ENCODE results near the gene WNT10A.
"Not testable (repeated sequence)": the region's sequence is repeated elsewhere in the genome, so short reads cannot be mapped to it uniquely, and the experiment has no call there.

Gene WNT10A

DNA sequence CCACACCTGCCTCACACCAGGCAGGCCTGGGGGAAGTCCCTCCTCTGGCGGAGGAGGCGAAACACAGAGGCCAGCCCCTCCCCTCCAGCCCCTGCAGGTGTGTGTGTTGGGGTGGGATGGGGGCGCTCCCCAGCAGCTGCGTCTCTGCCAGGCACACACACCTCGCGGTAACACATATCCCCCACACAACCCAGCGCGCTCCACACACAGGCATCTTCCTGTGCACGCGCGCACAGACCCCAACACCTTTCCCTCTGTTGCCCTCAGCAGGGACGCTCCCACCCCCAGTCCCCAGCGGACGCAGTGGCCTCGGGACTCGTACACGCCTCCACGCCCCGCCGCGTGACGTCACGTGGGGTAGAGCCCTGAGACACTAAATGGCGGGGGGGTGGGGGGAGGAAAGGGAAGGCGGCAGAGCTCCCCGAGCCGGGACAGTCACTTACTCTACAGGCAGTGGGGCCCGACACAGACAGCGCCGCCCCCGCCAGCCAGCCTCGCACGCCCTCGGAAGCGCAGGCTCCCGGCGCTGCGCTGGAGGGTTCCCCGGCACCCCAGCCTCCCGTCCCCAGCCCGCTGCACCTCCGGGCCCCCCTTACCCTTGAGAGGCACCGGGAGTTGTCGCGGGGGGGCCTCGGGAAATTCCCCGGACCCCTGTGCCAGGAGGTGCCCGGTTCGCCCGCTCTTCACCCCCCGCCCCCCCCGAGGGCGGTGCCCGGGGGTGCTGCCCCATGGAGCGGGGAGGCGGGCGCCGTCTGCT is at the start of gene WNT10A:
TSS of gene WNT10A (plus strand) at position 751 of the 757 bp plus-strand sequence. CDS start 144 bp downstream, outside the sequence.
- peak; percentile 90 for DNase-seq

DNA sequence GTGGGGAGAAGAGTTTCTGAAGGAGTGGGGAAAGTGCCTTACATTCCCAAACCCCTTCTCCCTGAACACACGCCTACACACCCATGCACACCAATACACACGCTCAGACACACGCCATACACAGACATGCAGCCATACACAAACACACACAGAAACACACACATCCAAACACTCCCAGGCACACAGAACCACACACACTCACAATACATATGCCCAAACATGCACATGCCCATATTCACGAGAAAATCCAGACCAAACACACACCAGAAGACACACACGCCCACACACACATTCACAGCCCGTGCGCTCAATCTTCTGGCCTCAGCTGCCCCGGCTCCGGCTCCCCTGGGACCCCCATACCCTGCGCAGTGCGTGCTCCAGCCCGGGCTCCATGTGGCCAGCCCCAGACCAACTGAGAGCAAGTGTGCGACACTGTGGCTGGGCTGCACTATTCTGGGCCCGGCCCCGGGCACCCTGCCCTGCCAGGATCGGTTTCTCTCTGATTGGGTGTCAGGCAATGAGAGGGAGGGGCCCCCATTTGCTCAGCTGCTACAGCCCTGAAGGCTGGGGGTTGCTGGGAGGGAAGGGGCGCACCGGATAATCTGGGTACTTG is 49.2 kb upstream of the WNT10A start, which contains the start of gene PRKAG3:
TSS of gene PRKAG3 (minus strand) at position 426 of the 613 bp plus-strand sequence.
- no peak for DNase-seq

DNA sequence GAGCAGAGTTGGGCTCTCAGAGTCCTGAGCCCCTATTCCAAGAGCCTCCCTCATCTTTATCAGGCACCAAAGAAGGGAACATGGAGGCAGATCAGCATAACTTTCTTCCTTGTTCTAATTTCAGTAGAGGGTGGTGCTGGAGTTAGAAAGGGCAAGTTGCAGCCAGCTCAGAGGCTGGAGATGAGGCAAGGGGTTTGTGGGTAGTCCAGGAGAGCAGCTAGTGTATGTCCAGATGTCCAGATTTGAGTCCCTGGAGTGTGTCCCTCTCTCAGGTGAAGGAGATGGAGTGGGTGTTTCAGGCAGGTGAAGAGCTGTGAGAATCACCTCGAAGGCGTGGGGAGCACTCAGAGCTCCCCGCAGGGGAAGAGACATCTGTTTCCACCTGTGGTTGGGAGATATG is 48.6 kb upstream of the WNT10A start:
- DNase-seq = no peak

DNA sequence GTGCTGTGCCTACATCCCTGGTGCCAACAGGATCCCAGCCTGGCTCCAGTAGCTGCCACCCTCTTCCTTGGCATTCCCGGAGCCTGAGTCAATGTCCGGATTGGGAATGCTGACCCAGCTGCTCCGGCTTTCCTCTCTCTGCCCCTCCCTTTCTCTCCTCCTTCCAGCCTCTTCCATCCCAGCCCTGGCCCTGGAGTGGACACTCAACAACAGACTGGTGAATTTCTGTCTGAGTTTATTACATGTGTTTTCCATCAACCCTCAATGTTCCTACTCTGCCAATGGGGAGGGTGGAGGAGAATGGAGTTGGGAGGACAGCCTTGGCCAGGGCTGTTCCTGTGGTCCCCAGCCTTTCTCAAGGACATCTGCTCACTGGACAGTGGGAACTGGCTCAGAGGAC is 48.1 kb upstream of the WNT10A start:
- DNase-seq = no peak

DNA sequence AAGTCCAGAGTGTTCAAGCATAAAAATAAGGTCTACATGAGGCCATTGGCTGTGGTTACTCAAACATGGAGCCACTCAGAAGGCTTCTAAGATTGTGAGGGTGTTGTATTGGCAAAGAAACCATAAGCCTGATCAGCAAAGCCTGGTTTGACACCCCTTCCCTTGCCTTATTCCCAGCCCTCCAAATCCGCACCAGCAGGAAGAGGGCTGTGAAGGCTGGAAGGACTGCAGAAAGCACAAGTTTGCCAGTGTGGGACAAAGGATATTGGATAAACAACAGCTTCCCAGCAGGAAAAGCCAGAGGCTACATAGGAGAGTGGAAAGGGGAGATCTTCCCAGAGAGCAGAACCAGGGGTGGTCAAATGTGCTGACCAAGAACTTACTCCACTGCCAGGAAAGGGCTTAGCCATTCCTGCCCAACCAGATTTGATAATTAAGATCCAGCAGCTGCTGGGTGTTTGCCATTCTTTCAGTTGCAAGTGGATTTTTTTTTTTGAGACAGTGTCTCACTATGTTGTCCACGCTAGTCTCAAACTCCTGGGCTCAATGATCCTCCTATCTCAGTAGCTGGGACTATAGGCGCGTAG is 47.5 kb upstream of the WNT10A start:
- DNase-seq = no peak

DNA sequence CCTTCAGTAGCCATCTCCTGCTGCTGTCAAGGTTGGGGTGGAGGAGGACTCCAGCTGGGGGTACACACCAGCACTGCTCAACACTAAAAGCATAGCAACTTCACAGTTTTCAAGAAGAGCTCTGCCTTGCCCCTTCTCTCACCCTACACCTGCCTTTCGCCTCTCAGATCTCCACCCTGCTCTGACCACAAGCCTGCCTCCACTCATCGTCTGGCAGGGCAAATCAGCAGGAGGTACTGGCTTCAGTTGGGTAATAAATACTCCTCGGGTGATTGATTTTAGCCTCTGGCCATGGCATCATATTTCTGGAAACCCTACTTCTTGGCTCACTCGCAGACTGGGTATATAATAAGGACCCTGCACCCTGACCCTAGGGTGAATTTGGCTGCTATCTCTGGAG is 46.0 kb upstream of the WNT10A start:
- no peak for DNase-seq

DNA sequence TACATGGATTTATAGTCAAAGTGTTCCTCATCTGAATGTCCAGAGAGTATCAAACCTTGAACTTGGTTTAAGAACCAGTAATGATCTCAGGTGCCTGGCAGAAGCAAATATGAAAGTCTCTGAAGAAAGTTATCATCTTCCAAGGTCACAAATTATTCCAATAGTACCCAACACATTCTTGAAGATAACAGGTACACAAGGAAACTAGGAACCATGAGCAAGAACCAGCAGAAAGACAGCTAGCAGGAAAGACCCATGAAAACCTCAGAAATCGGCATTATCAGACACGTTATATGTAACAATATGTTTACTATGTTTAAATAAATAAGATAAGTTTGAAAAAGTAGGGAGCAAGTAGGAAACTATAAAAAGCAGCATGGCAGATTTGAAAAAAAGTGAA is 43.2 kb upstream of the WNT10A start:
- no peak for DNase-seq

DNA sequence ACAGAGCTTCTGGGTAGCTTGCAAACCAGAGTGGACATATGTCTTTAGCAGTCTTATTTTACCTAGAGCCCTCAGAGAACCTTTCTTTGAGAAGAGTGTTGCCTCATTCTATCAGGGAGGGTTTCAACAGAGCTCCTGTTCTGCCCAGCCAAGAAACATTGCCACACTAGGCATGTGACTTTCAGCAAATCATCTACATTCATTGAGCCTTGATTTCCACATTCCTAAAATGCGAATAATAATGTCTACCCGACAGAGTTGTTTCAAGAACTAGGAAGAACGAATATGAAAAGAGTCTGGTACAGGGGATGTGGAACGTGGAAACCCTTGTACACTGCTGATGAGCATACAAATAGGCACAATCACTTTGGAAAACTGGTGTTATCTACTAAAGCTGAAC is 41.2 kb upstream of the WNT10A start:
- no peak for DNase-seq

DNA sequence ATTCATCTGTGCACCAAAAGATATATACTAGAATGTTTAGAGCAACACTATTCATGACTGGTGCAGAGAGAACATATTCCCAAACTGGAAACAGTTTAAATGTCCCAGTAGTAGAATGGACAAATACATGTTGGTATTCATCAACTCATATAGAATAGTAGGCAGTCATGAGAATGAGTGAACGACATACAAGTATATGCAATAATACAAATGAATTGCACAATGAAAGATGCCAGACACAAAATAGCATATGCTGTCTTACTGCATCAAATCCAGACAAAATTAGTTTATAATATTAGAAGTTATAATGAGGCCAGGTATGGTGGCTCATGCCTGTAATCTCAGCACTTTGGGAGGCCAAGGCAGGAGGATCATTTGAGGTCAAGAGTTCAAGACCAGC is 40.8 kb upstream of the WNT10A start:
- no peak for DNase-seq

DNA sequence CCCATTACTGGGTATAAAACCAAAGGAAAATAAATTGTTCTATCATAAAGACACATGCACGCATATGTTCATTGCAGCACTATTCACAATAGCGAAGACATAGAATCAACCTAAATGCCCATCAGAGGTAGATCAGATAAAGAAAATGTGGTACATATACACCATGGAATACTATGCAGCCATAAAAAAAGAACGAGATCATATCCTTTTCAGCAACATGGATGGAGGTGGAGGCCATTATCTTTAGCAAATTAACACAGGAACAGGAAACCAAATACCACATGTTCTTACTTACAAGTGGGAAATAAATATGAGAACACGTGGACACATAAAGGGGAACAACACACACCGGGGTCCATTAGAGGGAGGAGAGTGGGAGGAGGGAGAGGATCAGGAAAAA is 36.3 kb upstream of the WNT10A start:
- DNase-seq = not testable (repeated sequence)

DNA sequence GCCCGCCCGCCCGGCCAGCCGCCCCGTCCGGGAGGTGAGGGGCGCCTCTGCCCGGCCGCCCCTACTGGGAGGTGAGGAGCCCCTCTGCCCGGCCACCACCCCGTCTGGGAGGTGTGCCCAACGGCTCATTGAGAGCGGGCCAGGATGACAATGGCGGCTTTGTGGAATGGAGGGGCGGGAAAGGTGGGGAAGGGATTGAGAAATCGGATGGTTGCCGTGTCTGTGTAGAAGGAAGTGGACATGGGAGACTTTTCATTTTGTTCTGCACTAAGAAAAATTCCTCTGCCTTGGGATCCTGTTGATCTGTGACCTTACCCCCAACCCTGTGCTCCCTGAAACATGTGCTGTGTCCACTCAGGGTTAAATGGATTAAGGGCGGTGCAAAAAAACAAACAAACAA is 33.7 kb upstream of the WNT10A start:
- not testable (repeated sequence) for DNase-seq

DNA sequence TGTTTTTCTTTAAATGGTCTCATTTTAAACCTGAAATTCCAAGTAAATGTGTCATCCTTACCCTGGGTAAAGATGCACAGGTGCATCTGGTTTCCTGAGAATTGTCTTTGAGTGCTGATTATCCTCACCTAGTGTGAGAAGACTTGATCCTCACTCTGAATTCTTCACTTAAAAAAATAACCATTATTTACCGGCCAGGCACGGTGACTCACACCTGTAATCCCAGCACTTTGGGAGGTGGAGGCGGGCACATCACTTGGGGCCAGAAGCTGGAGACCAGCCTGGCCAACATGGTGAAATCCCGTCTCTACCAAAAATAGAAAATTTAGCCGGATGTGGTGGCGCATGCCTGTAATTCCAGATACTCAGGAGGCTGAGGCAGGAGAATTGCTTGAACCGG is 30.9 kb upstream of the WNT10A start:
- DNase-seq = no peak

DNA sequence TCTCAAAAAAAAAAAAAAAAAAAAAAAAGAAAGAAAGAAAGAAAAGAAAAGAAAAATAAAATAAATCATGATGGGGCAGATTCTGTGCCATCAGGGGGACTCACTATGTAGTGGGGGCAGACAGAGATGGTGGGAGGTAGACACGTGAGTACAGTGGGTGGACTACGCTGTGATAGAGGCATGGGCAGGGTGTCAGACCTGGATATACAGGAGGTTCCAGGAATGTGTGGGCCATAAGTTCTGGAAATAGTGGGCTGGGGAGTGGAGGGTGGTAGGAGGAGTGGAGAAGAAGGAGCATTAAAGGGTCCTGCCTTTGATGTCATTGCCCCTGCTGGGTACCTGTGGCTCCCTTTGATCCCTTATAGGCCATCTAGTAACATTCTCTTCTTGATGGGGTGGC is 29.9 kb upstream of the WNT10A start:
- no peak for DNase-seq

DNA sequence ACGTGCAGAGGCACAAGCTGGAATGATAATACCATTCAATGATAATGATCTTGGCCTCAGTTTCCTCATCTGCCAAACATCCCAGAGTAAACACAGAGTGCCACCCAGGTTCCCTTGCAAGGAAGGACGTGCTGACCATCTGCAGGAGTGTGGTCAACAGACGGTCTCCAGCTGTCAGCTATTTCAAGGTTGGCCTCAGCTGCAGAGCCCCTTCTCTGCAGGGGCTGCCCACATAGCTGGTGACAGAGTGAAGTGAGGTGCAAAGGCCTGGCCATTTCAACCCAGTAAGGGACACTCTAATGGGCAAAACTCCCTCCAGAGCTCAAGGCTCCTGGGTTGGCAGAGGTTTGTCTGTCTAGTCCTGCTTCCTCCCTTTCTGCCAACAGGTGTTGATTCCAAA is 29.4 kb upstream of the WNT10A start:
- DNase-seq = no peak

DNA sequence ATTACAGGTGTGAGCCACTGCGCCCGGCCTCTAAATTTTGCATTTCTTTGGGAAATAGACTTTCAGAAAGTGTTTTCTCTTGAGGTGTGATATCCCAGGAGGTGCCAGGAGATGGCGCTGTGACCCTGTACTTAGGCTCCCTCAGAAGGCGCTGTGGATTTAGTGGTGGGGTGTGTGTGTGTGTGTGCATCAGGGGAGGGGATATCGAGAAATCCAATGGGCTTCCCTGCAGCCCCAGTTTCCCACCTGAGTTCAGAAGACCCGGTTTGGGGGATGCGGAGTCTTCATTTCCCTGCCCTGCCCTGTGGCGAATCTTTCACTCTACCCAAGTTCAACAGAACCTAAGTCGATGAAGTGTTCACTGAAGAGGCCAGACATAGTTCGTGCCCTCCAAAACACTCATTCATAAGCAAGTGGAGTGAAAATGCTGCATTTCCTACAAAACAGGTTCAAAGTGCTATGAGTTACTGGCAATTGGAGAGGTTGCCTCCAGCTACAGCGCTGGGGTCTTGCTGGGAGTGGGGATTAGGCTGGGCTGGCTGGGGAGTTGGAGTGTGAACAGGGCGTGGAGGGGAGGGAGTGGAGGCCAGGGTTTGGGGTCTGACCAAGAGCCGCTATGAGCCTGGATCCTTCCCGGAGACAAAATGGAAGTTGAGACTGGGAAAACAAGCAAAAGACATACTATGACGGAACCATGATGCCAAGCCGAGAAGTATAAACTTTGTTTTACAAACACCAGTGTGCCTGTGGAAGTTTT is 27.6 kb upstream of the WNT10A start:
- peak; percentile 69 for DNase-seq

DNA sequence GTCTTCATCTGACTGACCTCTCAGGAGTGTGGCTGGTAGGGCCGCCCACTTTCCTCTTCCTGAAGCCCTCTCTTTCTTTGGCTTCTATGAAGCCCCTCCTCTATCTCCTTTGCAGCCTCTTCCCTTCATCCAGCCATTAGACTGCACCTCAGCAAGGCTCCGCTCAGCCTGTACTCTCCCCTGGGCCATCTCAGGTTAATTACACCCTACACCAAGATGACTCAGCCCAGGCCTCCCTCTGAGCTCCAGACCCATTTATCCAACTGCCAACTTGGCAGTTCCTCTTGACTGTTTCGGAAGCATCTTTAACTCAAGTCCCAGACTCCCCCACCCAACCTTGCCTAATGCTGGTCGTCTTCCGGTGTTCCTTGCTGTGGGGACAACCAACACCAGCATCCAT is 26.9 kb upstream of the WNT10A start:
- no peak for DNase-seq

DNA sequence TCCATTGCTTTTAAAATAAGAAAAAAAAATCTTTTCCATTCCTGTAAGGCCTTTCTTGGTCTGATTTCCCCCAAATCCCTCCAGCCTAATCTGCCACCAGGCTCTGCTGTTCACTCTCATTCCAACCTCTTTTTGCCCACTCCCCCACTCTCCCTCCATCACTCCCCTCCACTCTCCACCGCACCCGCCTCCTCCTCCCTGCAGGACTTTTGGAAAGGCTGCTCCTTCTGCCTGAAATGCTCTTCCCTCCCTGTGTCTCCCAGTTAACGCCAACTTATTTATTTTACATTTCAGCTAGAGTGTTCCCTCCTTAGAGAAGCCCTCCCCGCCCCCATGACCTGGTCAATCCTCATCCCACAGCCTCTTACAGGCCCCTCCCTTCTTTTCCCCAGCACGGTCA is 25.8 kb upstream of the WNT10A start:
- no peak for DNase-seq

DNA sequence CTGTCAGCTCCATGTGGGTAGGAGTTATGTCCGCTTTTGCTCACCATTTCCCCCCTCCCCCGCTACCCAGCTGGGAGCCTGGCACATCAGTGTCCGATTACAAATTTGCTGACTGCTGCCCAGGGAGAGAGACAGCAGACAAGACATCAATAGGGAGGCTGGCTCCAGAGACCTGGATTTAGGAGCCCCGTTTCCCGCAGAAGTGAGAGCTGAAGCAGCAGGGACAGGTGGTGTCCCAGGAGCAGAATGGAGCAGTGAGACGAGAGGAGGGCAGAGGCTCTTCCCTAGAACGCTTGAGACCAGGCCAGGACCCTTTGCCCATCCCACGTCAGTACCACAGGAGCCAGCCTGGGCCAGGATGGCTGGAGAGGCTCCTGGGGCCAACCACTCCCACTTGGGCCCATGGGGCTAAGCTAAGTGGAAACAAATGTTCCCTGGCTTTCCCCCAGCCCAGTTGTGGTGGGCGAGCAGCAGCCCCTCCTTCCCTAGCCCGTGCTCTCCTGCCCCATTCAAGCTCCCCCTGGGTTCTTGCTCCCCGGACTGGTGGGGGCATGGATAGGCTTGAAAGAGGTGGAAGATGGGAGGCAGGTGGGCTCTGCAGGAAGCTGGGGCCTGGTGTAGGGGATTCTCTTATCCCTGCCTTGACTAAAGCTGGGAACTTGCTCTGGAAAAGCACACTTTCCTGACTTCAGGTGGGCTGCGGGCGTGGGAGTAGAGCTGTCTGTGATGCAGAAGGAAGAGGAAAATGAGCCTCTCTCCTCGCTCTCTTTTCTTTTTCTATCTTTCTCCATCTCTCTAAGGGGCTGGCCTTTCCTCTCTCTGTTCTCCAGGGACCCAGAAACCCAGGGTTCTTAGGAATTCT is 25.1 kb upstream of the WNT10A start:
- DNase-seq = no peak

DNA sequence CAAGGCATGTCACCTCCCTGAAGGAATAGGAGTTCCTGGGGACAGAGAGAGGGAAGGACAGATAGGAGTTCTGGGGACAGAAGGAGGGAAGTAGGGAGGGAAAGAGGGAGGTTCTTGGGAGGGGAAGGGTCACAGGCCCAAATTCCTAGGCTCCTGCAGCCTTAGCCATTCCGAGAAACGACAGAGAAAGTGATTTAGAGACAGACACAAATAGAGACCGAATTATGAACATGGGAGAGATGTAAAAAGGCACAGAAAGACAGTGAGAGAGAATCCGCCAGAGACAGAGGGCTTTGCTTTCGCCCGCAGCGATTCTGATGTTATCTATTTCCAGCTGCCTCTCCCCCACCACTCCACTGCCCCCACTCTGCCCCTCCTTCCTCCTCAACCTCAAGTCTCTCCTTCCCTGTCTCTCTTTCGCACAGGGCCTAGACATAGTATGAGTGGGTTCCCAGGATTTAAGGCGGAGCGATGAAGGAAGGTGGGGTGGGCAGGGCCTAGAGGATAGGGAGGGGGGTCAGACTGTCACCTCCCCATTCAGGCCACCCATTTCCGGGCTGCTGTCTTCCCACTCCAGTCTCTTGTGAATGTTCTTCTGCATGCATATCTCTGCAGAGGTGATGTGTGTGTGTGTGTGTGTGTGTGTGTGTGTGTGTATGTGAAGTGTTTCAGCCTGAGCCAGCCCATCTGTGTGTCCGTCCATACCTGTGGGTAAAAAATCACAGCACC is 24.3 kb upstream of the WNT10A start:
- DNase-seq = no peak

DNA sequence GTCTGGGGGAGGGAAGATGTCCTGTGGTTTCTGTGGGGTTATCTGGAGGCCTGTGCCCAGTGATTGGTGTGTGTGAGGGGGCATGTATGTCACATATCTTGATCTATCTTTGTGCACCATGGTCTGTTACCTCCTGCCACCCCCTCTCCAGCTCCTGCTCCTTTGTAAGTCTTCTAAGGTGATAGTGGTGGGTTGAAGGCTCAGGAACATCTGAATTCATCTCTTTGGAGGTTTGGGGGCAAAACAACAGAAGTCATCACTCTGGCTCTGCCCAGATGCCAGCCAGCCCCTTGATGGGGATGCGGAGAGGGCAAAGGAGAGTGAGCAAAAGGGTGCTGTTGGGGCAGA is 23.8 kb upstream of the WNT10A start:
- DNase-seq = no peak

DNA sequence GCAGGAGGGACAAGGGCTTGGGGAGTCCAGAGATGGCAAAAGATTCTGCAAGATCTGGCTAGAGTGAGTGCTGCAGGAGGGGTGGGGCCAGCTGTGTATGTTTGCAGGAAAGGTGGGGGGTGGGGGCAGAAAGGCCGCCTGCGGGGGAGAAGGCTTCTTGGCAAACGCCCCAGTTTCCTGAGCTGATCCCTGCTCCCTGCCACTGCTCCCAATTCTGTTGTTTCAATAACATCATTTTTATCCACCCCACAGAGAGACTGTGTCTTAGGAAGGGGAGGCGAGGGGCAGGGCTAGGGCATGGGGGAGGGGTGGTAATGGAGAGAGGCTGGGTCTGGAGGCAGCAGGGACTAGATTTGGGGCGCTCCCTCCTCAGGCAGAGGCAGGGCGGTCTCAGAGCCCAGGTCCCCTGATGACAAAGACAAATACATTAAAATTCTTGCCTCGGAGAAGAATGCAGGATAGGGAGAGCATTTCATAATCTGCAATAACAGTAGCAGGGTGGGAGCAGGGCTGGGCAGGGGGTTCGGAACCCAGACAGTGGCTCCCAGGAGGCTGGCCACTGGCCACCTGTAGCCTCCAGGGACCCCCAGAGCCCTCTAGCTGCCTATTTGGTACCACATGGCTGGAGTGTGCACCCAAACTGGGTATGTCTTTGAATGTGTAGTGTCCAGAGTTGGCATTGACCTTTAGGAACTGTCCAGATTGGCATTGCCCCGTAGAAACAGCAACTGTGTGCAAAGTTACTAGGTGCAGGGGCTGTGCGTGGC is 23.1 kb upstream of the WNT10A start:
- no peak for DNase-seq
